Frontal cortex (tissue), 4 donors: ENCODE data around the gene PKP4. TPM values are rescaled to one million over a fixed set of nuclear protein-coding genes. Genes with fewer than 3 reads are reported as not detected.

Experiments used
- DNase-seq, 2 donors: peaks; one replicate each; pipeline ENCODE4 v3.0.0; 2012; ENCODE audit warnings: low spot score in 2 of 2
- FAIRE-seq: peaks from 2 replicates; lab custom pipeline; 2012; peaks lifted over from hg19 to GRCh38; lab: Jason Lieb, UNC
- total RNA-seq: library from RNA; depleted of rRNA; stranded (reverse); fragments of >200 nt; gene quantifications from one replicate; pipeline ENCODE4 v1.2.3, GENCODE V29; 2014
- donor health status: control.
- donor health status: control.
- donor health status: control.

PKP4 gene
- total RNA-seq, 1 donor from 2014 or later, result 103 TPM

DNA sequence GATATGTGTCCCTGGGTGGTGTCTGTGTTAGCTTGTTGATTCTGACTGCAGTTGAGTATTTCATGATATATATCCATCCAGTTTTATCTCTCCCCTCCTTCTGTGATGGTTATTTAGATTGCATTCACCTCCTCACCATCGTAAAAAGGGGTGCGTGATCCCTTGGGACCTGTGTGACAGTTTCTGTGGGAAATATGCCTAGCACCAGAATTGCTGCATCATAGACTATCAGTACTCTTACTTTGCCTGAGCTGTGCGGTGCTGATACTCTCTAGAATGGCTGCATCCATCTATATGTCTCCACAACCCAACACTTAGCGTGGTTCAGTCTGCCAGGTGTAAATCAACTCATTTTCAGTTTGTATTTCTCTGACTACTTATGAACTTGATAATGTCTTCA is 34.3 kb downstream of the PKP4 start:
- no peak for DNase-seq
- no peak for FAIRE-seq

DNA sequence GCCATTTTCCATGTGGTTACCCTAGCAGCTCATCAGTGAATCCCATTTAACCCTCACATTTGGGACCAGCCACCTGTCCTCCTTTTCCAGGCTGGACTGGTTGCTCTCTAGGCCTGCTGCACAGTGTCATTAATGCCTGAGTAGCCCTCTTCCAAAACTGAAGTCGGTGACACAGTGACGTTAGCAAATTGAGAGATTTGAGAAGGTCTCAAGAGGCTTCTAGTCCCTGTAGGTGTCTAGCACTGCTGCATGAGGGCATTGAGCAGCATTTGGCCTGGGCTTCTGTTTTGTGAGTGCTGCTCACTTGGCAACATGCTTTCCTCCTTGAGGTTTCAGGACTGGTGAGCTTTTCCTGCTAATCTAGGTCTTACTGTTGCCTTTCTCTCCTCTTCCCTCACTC is 36.7 kb downstream of the PKP4 start:
- FAIRE-seq (no peak), DNase-seq (no peak)

DNA sequence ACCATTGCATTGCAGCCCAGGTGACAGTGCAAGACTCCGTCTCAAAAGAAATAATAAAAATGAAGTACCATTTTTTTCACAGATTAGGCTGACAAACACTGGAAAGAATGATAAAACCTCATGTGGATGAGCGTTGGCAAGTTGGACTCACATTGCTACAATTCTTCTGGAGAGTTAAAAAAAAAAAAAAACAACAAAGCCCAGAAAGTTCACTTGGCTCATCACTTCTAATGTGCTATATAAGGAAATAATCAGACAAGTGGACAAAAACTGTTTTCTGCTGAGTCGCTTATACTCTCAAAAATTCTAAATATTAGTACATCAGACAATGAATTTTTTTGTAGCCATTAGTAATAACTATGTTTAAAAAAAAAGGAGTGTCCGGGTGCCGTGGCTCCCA is 38.4 kb downstream of the PKP4 start:
- no peak for DNase-seq
- FAIRE-seq, result no peak

GRCh38 chr2:158496986-158497385 is 40.2 kb downstream of the PKP4 start:
- FAIRE-seq, result no peak
- DNase-seq, result no peak

DNA sequence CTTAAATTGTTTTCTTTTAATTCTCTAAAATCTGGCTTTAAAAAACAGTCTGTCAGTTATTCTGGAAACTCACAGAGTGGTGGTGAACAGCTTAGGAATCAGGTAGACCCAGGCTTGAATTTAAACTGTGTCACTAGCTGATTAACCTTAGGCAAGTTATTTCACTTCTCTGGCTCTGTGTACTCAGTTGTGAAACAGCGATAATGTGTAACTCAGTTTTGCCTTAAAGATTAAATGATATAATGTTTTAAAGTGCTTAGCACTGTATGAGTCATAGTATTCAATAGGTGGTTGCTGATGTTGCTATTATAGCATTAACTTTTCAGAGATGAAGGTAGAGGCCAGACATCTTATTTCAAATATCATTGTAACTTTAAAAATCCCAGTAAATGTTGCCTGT is 40.7 kb downstream of the PKP4 start:
- FAIRE-seq (no peak), DNase-seq (no peak)

- no peak for FAIRE-seq
- no peak for DNase-seq
These were observed 41.4 kb downstream of the PKP4 start for GRCh38 chr2:158498043-158498748.

DNA sequence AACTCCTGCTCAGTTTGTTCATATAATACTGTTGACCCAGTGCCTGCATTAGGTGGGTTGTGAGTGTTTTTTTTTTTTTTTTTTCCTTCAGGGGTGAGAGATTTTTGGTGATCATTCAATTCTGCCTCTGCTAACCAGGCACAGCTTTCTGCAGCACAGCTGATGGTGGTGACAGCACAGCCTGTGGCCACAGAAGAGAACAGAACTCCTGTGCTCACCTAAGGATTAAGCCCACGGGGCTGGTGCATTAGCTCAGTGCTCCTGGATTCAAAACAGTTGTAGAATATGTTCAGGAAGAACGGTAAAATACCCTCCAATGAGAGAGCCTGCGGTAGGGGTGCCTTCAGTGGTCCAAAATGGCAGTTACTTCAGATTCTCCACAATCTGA is 42.0 kb downstream of the PKP4 start:
- DNase-seq (no peak), FAIRE-seq (no peak)

DNA sequence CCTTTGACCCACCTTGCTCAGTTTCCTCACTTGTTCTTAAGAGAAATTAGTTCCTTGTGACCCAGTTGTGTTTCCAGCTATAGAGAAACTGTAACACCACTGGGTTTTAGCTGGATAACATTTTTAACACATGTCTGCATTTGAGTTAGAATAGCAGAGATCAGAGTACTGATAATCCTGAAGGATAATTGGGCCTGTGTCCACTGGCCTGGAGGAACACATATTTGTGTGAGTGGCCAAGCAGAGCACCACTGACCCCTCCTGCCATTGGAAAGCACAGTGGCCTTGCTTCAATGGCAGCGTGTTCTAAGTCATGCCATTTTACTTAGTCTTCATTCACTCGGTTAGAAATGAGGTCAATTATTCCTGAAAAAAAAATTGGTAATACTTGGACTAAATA is 42.6 kb downstream of the PKP4 start:
- DNase-seq (no peak), FAIRE-seq (no peak)

- FAIRE-seq (no peak), DNase-seq (no peak)
These were observed 43.6 kb downstream of the PKP4 start for GRCh38 chr2:158500333-158500732.

GRCh38 chr2:158501301-158501700 is 44.5 kb downstream of the PKP4 start:
- peak in 1 of 2 donors; percentile 19 for DNase-seq
- FAIRE-seq, result no peak

GRCh38 chr2:158502974-158503373 is 46.2 kb downstream of the PKP4 start:
- DNase-seq (no peak), FAIRE-seq (no peak)

DNA sequence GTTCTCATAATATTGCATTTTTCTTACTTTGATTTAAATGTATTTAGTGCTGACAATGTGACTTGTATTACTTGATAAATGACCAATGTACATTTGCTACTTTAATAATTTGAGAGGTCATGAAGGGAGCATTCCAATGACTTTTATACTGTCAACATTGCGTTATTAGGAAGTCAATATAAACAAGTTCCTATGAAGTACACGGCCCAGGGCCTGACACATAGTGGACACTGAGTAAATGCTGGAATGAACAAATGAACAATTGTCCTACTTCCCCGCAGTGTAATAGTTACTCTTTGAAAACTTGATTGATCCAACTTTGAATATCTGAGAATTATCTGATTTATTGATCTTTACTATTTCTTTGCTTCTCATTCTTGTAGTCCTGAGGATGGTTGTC is 47.3 kb downstream of the PKP4 start:
- no peak for FAIRE-seq

DNA sequence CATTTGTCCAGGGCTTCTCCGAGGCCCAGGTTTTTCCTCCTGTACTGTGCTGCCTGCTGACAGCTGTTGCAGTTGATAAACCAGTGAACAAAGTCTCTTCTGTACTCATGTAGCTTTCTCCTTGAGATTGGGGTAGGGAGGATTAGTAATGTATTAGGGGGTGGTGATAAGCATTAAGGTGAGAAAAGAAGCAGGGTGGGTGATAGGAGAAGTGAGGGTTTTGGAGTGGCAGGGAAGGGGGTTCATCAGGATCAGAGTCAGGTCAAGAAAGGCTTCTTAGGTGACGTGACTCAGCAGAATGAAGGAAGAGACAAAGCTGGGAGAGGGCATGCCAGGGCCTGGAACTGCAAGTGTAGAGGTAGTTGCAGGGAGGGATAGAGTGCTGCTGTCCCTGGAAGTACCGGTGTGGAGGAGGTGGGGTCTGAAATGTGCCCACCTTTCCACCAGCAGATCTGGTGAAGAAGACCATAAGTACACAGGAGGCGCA is 48.7 kb downstream of the PKP4 start:
- no peak for FAIRE-seq
- no peak for DNase-seq

More for the DNA sequence above, 47.3 kb downstream of the PKP4 start:
- no peak for DNase-seq

- DNase-seq, result no peak
- no peak for FAIRE-seq
These were observed 50.4 kb downstream of the PKP4 start for GRCh38 chr2:158507141-158507540.

DNA sequence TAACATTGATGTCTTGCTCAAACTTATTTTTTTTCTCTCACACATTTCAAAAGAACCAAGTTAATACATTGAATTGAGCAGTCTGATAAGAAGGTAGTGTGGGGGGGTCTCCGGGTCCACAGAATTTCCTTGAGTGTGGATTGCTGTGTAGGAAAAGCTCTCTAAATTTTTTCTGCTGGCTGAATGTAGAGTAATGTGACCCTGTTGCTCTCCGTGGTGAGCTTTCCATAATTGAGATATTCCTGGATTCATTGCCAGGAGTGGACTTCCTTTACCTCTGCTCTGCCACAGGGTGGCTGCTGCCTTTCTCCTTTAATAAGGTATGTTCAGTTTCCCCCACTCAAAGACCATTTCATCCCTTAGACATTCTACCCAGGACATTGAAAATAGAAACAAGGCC is 50.9 kb downstream of the PKP4 start:
- FAIRE-seq (no peak), DNase-seq (no peak)

- FAIRE-seq (no peak), DNase-seq (no peak)
These were observed 53.4 kb downstream of the PKP4 start for GRCh38 chr2:158509928-158510797.

DNA sequence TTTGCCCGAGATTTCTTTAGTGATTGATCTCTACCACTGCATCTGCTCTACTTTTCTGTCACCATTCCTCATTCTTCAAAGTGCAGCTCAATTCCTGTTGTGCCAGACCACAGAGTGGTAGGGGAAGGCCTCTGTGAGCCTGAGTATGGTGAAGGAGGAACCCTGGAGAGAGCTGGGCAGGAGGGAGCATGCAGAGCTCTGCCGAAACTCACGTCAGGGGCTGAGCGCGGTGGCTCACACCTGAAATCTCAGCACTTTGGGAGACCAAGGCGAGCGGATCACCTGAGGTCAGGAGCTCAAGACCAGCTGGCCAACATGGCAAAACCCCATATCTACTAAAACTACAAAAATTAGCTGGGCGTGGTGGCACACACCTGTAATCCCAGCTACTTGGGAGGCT is 54.1 kb downstream of the PKP4 start:
- FAIRE-seq (no peak), DNase-seq (no peak)

GRCh38 chr2:158511706-158512105 is 55.0 kb downstream of the PKP4 start:
- DNase-seq, result no peak
- FAIRE-seq, result no peak

DNA sequence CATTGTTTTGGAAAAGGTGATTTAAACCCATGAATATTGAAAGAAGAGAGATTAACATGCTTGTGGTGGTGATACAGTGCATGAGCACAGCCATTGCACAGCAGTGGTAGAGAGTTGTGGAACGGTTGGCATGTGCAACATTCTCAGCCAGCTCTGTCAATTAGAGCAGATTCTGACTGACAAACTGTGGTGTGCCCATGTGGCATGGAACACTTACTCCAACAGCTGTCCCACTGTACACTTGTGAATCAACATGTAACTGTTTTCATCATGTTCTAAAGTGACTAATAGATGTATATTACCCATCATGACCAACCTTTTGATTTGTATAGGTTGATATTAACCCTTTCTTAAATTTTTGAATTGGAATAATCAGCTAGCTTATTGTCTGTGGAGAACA is 55.6 kb downstream of the PKP4 start:
- FAIRE-seq (no peak), DNase-seq (no peak)

DNA sequence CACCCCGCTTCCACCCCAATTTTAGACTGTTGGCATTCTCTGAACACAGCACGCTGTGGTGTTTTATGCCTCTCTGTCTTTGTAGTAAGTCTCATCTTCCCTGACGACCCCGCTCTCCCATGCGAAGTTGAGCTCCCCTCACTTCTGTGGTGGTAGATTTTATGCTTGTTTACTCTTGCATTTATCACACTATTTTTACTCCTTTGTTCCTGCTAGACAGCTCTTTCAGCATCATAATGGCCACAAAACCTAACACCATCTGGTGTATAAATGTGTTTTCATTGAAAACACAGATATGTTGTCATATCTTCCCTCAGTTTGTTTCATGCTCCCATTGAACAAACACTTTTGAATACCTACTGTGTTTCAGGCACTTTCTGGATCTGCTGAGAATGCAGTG is 57.1 kb downstream of the PKP4 start:
- no peak for FAIRE-seq
- DNase-seq, result no peak

DNA sequence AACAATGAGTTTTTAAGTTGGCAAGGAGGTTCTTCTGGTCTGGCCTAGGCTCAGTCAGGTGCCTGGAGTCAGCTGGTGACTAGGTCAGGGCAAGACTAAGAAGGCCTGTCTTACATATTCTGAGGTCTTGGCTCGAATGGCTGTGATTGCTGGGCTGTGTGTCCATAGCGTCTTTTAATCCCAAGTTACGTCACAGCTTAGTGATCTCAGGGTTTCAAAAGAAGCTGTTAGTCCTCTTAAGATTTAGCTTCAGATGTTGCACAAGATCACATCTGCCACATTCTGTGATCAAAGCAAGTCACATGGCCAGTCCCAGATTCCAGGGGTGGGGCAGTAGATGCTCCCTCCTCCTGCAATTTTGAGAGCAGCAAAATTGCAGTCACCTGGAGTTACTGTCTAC is 61.3 kb downstream of the PKP4 start:
- no peak for DNase-seq
- no peak for FAIRE-seq
